T-helper 2 cell treated with Interferon-gamma antibody and Interleukin-4, amounts not matched to agents 100 ng/mL and 5 ng/mL, for 36 hours (primary cell): ENCODE measurements around the gene NTM. TPM values are rescaled to one million over a fixed set of nuclear protein-coding genes. Genes with fewer than 3 reads are reported as not detected.

Experiments used
- intact Hi-C: fragments of 100-400 bp; cut with micrococcal nuclease; formaldehyde crosslinking; loops from one replicate; pipeline ENCODE4 v1.15.1; 2023
- total RNA-seq: library from RNA; stranded (reverse); gene quantifications from 2 replicates; pipeline ENCODE4 v1.2.3, GENCODE V29; 2022

NTM gene
- total RNA-seq, 1 donor from 2014 or later: not detected

DNA sequence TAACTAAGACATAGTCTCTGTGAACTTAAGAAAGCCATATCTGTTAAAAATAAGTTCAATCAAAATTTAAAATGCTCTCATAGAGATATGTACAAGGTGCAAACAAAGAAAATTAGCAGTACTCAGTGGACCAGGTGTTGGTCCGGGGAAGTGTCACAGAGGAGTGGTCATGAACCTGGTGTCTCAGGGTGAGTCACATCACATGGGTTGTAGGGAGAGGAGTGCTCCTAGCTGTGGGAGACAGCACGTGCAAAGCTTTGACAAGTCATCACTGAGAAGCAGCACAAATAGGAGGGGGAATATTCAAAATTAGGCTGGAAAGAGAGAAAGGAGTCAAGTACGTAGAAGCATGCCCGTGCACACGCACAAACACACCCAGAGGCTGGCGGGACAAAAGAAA is 438.1 kb downstream of the NTM start:
- intact Hi-C loops: no loop called here

DNA sequence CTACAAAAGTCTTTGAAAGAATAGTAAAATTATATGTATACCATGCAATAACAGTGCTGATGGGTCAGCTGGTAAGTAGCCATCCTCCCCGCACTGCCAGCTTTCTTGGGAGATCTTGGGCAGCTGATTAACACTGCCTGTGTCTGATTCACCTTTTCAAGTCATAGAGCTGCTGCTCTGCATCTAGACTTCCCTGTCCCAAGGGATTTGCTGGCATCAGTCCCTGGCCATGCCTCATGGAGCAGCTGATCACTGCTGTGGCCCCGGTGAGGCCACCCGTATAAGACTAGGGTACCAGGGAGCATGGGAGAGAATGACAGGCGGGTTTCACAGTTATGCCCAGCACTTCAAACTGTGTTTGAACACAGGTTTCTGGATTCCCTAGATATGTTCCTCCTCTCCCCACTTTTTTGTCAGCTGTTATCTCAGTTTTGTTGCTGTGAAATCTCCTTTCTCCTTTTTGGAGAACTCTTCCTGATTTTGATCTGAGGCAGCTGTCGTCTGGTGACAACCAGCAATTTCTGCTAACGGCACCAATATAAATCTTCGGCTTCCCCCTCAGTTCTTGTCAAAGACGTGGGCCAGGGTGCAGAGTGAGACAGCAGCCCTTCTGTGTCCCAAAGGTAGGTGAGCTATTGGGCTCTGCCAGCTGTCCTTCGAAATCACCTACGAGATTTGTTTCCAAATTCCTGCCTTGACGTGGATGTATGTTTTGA is 438.9 kb downstream of the NTM start:
- intact Hi-C loops: no loop called here

DNA sequence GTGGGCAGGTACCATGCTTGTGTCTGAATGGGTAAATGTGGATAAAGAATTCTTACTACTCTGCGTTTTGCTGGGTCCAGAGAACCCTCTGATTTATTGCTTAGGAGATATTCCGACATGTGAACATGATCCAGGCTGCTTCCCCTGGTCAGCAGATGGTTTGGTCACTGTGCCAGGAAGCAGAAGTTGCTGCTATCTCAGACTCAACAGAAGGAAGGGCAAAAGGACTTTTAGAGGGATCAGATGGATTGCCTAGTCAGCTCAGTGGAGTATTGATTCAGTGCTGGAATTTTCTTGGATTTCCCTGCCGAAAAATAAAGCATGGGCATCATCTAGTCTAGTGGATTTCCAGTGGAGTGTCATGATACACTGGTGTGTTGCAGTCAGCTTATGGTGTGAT is 440.1 kb downstream of the NTM start:
- intact Hi-C loops: no loop called here

DNA sequence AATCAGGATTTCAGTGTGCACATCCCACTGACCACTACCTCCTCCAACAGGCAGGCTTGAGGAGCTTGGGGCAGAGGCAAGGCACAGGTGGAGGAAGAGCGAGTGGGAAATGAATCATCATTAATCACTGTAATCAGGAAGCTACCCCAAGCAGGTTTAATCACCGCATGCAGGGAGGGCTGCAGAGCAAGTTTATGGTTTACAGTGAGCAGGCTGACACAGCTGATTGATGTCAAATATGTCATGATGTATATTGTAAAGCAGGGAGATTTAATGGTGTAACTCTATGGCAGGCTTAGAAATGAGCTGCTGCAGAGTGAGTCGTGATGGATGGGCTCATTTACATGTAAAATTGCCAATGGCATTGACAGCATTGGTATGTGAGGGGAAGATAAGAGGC is 441.0 kb downstream of the NTM start:
- intact Hi-C loops: no loop called here

DNA sequence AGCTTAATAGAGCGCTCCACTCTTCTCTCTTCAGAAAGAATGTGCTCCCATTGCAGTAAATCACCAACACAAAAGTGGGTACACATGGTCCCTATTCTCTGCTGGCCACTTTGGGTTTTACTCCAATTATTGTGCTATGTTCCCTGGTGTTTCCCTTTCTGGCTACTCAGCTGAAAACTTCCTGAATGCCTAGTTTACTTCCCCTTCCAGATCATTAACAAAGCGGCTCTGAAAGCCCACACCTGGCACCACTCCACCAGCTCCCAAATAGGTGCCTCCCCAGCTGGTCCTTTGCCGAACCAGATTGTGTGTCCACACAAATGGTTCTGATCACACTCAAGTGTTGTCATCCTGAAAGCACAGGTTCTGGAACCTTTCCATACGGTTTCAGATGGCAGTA is 443.7 kb downstream of the NTM start:
- intact Hi-C loops: no loop called here

DNA sequence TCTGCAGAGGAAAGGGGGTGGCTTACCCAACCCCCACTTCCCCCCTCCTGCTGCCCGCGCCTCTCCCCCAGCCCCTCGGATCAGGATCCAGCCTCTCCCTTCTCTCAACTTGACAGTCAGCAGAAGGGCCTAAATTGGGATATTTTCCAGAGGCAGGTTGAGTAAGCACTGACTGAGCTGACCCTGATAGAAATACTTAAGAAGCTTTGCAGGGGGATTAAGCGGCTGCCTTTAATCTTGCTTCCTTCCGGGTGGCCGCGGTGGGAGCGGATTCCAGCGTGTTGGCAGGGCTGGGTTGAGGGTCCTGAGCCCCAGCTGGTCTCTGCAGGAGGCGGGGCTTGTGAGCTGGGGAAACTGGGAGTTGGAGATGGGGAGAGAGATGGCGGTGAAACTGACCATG is 445.2 kb downstream of the NTM start:
- intact Hi-C loops: no loop called here

DNA sequence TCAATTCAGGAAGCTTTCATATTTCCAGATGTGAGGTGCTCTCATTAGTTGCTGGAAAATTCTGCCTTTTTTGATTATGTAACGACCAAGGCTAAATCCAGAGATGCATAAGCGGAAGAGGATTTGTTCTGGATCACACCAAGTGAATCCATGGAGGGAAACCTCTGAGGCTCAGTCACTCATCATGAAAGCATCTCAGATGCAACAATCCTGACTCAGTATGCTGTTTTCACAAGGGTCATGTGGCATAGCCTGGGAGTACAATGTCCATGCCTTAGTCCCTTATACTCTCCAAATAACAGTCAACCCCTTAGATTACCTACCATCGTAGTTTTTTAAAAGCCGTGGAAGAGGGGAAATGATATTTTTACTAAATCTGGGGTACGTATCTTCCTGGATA is 445.6 kb downstream of the NTM start:
- intact Hi-C loops: no loop called here

DNA sequence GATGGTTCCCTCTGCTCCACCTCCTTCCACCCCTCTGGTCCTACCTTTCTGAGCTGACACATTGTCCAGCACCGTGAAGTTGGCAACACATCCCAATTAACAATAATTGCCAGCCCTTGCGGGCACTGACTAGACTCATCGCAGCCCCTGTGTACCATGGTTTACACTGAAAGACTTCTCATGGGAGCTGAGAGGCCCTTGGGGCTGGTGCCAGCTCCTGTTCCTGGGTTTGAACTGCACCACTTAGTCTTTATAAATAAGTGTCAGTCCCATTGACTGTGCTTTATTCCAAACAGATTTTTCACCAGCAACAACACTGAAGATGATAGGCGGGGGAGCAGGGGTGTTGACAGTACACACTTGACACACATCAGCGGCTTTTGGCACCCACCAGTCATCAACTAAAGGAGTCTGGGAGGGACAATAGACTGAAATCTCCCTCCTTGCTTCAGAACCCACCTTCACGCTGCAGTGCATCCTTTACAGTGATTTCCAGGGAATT is 447.3 kb downstream of the NTM start:
- intact Hi-C loops: no loop called here

DNA sequence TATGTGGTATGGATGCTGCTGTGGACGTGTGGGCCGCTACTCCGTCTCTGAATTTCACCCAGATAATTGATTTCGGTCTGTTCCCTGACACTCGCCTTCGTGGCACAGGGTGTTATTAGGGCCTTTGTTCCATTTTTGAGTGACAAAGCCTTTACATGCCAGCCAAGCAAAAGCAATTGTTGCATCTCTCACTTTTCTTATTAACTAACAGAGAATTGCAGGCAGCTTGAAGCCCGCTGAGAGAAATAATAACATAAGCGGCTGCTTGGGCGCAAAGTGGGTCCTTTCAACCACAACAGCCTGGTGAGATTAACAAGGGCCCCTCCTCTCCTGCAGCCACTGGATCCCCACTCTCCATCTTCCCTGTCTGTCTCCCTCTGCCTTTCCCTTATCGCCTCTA is 449.4 kb downstream of the NTM start:
- intact Hi-C loops: no loop called here

DNA sequence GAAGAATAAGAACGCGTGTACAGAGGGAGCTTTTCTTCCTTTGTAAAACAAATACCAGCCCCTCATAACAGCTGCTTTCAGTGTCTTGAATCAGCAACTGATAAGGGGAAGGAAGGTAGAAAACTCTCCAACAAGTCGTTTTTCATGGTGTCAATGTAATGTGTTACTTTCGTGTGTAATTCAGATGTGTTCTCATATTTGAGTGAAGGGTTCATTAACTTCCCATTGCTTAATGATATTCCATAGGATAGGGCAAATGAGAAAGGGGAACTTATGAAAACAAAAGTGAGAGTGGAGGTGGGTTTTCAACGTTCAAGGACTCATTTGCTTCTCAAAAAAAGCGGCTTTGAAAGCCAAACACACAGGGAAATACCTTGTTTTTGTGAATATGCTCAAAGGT is 452.1 kb downstream of the NTM start:
- intact Hi-C loops: no loop called here

DNA sequence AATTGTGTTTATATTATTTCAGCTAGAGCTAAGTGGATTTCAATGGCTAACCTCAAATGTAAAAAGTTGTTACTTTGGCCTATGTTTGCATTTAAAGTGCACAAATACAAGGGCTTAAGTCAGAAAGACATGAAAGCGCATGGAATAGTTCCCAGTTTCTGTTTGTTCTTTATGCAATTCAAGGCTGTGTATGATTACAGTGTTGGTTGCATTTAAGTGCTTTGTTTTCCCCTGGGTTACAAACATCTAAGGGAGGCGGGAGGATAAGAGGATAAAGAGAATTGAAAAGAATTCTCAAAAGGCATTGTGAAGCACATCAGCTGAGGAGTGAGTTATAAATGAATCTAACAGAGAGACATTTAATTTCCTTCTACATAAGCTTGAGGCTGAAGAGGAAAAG is 453.4 kb downstream of the NTM start:
- intact Hi-C loops: no loop called here

DNA sequence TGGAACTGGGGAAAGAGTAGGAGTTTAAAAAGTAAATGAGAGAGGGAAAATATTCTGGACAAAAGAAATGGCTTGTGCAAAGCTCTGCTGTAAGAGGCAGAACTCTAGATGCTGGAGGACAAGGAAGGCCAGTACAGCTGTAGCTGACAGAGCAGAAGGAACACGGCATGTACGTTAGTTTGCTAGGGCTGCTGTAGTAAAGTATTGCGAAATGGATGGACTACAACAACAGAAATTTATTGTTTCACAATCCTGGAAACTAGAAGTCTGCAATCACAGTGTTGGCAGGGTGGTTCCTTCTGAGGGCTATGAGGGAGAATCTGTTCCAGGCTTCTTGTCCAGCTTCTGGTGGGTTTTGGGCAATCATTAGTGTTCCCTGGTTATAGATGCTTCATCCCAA is 454.4 kb downstream of the NTM start:
- intact Hi-C loops: no loop called here

DNA sequence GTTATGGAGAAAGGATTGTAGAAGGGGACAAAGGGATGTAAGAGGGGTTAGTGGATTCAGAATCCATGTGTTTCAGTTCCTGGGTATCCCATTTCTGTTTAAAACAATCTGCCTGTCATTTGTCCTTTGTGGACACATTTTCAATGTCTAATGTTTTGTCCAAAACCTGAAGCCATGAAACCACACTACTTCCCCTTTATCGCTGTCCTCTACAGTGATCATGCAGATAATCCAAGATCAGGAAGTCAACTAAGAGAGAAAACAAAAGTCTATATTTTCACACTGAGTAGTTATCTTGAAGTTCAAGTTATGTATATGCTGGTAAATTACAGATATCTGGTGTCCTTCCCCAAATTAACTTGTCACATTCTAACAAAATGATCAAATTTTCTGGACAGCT is 457.0 kb downstream of the NTM start:
- intact Hi-C loops: no loop called here

DNA sequence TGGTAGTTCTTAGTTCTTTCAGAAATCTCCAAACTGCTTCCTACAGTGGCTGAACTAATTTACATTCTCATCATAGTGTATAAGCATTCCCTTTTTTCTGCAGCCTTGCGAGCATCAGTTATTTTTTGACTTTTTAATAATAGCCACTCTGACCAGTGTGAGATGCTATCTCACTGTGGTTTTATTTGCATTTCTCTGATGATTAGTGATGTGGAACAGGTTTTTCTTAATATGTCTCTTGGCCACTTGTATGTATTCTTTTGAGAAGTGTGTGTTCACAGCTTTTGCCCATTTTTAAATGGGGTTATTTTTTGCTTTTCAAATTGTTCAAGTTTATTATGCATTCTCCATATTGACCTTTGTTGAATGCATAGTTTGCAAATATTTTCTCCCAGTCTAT is 459.3 kb downstream of the NTM start:
- intact Hi-C loops: no loop called here

DNA sequence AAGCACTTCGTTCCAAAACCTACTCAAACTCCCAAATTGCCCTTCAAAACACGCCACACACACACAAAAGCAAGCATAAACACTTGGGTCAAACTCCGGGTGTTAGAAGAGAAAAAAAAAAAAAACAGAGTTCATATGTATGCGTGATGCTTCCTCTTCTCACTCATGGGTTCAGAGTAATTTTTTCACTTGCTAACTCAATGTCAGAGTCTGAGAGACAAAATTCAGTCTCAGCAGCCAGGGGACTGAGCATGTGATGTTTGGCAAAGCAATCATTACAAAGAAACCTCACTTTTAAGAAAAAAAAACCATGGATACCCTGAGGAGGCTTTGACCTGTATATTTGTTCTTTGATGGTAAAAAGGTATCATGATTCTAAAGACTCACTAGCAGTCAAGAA is 461.7 kb downstream of the NTM start:
- intact Hi-C loops: no loop called here

DNA sequence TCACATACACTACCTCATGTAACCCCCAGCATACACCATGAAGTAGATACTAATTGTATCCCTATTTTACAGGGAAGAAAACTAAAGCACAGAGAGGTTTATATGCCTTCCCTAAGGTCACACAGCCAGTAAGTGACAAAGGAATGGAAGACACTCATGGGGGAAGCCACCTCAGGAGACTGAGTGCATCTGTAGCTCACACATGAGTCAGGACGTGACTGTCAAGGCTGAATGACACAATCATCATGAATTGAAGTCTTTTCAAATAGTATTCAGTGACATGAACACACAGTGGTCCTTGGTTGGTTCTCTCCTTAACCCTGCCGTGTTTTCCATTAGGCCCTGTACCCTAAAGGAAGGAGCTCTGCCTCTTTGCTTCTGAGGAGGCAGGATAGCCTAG is 463.0 kb downstream of the NTM start:
- intact Hi-C loops: no loop called here

DNA sequence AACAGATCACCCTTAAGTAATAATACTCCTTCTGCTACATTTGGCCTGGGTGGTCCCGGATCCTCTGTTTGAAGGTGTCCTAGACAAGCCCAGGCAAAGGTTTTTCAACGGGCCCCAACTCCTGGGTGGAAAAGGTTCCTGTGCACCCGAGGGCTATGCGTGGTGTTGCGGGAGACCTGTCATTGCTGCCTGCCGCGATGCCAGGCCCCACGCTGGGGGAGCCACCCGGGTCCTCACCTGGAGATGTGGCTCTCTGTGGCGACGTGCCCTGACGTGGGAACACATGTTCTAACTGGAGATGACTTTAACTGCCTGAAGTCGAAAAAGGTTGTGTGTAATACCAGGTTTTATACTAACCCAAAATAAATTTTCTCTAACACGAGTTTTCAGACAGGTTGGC is 467.1 kb downstream of the NTM start:
- intact Hi-C loops: no loop called here

DNA sequence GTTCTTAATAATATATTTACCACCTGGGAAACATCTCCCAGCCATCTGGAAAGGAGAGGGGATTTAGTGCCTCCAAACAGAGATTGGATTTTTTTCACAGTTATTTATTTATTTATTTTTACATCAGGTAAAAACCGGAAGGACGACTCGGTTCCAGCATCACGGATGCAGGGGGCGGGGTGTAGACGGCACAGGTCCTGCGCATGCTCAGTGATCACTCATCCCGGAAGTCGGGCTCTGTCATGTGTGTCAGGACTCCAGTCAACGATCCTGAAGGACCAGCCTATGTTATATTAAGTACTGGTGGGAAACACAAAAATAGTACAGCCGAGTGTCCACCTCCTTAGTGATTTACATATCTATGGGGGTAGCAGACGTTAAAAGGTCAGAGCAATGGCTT is 467.6 kb downstream of the NTM start:
- intact Hi-C loops: no loop called here

DNA sequence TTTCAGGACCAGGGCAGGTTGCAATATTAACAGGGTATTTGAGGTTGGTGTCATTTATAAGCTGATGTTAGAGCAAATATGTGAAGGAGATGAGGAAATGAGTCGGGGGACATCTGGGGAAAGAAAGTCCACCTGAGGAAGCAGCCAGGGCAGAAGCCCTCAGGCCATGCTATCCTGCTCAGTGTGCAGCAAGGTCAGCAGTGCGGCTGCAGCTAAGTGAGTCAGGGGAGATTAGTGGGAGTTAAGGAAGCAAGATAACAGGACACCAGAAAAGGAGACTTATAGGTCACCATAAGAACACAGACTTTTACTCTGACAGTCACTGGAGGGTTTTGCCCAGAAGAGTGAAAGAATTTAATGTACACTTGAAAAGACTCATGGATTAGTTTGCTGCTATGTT is 468.9 kb downstream of the NTM start:
- intact Hi-C loops: no loop called here

DNA sequence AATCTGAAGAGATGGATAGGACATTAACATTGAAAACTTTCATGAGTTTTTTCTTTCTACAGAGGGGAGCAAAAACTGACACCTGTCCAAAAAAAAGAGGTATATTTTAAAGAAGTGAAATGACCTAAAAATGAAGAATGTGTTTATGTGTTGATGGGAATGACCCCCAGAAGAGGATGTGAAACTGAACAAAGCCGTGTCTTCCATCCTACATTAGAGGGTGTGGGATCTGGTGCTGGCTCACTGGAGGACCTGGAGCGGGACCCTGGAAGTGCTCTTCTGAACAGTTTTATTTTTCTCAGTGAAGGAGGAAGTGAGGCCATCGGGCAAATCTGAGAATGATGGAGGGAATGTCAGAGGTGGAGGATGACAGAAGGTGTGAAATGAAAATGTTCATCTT is 470.1 kb downstream of the NTM start:
- intact Hi-C loops: no loop called here

DNA sequence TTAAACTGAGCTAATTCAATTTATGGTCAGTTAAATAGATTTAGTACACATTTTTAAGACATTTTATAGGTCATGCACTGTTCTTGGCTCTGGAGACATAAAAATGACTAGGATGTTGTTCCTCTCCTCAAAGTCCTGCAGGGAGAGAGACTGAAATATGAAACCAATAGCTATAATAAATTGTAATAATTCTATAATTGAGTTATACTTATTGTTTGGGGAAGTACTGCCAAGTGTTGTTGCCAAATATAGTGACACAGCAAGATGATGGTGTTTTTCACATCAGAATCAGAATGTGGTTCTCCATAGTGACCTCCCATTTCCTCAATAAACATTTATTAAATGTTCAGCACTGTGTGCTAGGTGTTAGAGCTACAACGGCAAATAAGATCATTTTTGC is 470.6 kb downstream of the NTM start:
- intact Hi-C loops: no loop called here

DNA sequence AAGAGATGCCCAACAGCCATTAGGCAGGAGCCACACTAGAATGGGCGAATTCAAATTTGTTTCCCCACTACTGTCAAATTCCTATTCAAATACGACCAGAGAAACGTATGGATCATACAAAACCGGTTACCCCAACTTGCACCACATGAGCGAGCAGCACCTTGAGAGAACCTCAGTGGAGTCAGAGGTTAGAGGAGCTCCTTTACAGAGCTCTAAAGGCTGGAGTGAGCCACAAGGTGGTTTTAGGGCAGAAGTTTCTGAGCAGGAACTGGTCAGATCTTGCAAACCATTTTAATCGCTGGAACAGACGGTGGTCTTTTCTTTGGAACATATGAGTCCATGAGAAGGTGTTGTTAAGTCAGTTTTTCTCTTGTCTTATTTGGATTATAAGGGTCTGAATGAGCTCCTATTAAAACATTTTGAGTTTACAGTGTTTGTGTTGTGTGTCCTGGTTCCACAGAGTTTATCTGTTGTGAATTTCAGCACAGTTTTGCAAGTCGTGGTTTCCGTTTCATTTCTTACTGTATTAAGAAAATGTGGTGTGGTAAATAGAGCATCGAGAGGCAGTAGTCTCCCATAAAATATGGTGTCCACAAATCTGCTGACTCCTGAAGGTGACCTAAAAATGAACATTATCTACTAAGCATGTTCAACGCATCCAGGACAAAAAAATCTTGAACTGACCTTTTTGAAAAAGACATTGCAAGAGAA is 471.7 kb downstream of the NTM start:
- intact Hi-C loops: no loop called here

DNA sequence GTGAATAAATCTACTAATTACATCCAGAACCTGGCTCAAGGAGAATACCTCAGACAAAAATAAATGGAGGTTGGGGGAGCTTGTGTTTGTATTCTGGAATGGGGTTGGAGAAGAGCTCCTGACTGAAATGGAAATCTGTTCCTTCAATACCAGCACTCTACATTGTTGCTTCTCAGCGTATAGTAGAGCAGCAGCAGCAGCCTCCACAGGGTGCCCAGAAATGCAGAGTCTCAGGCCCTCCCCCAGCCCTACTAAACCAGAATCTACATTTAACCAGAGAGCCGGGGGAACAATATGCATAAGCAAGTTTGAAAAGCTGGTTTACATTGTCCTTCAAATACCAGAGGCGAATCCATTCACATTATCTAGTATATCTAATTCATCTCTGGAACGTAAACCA is 474.8 kb downstream of the NTM start:
- intact Hi-C loops: no loop called here
